GM19455 (cell line): Measurements from ENCODE around the gene CSPG4.
"Not testable (repeated sequence)": the region's sequence is repeated elsewhere in the genome, so short reads cannot be mapped to it uniquely, and the experiment has no call there.

Source experiments
- ATAC-seq: cut with Tn5 transposase; IDR thresholded peaks from one replicate; pipeline ENCODE4 v1.9.1; 2021; ENCODE audit not compliant: unreplicated experiment

The CSPG4 gene

DNA sequence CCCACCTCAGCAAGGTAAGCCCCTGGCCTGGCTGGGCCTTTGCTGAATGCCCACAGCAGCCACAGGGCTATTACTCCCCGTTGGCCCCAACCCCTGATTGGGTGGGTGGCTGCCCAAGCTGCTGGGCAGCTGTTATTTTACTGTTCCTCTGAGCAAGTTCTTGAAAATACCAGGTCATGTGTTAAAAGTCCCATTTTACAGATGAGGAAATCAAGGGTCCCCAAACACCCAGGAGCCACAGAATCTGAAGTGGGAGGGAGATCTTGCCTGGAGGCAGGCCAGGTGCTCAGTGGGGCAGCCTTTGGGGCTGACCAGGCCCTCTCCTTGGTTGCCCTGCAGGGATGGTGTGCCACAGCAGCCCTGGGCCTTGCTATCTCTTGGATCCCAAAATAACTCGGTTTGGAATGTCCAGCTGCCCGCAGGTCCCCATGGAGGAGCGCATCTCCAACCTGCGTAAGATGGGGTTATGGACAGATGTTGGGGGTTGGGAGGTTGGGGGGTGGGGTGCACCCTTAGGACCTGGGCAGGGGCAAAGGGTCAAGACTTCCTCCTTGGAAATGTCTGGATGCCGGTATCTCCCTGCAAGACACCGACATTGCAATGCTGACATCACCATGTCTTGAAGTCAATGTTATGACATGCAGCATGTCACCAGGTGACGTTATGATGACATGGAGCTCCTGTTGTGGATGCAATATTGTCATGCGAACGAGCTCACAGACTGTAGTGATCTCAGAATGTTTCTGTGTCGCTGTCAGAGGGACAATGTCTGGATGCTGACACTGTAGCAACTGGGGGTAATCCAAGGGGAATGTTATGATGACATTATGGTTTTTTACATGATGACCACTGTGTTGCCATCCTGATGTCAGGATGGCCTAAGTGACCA lies 13.3 kb upstream of the CSPG4 start:
- no peak for ATAC-seq

DNA sequence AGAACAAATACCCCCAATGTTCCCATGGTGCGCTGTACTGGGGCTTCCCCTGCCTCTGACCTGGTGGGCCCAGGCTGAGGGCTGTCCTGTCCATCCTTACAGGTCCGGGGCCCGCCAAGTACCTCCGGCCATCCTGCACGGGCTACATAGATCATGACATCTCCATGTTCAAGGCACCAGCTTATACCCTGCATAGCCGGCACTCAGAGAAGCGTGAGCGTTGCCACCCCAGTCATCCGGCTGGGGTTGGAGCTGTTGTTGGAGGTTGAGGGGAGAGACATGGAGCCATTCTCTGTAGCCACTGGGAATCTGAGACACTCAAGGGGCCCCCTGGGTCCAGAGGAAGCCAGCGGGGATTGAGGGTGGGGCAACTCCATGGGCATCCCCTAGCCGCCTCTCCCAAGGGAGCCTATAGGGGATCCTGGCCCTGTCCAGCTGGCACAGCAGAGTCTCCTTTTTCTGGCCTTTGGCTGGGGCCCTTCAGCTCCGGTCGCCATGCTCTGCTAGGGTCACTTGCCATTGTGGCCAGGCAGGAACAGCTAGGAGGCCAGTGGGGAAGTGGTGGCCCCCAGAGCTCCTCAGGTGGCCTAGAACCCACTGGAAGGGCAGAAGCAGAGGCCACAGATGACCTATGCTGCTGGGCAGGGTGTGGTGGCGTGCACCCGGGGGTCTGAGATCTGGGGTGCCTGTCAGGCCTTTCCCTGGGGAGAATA lies 12.5 kb upstream of the CSPG4 start:
- no peak for ATAC-seq

DNA sequence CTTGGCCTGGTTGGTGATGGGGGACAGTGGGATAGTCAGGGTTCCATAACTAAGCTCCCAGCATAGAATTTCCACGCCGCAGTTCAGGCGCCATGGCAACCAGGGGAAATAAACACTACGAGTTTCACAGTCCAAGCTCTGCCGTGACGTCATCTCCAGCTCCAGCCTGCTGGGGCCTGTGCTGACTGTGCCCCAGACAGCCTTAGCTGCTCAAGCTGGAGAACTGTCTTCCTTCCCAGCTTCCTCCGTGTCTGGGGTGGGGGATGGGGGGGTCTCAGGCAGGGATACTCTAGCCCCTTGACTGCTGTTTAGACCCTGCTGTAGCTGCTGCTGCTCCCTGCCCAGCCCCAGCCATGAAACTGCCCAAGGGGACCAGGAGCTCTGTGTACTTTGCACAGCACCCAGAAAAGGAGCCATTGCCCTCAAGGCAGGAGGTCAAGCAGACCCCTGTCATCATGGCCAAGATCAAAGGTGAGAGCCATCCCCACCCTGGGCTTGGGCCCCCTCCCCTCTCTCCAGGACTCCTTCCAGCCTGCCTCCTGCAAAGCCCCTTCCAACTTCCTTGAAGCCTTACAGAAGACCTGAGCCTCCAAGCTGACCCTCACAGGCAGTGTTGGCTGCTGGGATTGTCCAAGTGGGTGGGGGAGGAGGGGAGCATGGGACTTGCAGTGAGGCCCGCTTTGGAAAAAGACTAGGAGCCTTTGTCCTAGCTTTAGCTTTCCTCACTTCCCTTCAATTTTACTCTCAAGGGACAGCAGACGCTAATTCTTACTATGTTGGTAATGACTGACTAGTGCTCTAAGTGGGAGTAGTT lies 11.4 kb upstream of the CSPG4 start:
- ATAC-seq = no peak

DNA sequence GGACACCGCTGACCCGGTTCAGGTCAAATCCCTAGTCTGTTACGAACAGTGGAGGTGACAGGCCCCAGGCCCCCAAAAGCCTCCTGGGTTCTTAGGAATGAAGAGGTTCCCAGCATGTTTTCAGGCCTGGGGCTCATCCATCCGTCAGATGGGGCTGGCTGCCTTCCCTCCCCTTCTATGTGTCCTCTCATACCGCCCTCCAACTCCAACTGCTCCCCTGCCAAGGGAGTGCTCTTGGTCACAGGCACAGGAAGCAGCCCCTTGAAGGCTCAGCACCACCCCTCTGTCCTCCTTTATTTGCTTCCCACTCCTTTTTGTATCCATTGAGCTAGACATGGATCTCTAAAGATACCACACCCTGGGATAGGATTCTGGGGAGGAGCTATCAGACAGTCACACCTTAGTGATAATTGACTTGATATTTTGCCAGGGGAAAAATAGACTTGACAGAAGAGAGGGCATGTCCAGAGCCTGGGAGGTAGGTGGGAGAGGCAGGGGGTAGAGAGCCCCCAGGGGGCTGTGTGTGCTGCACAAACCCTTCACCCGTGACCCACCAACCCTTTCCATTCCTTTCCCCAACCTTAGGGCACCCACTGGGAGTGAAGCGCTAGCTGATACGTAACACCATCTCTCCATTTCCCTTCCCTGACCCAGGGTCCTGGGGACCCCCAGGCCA lies 10.7 kb upstream of the CSPG4 start:
- no peak for ATAC-seq

DNA sequence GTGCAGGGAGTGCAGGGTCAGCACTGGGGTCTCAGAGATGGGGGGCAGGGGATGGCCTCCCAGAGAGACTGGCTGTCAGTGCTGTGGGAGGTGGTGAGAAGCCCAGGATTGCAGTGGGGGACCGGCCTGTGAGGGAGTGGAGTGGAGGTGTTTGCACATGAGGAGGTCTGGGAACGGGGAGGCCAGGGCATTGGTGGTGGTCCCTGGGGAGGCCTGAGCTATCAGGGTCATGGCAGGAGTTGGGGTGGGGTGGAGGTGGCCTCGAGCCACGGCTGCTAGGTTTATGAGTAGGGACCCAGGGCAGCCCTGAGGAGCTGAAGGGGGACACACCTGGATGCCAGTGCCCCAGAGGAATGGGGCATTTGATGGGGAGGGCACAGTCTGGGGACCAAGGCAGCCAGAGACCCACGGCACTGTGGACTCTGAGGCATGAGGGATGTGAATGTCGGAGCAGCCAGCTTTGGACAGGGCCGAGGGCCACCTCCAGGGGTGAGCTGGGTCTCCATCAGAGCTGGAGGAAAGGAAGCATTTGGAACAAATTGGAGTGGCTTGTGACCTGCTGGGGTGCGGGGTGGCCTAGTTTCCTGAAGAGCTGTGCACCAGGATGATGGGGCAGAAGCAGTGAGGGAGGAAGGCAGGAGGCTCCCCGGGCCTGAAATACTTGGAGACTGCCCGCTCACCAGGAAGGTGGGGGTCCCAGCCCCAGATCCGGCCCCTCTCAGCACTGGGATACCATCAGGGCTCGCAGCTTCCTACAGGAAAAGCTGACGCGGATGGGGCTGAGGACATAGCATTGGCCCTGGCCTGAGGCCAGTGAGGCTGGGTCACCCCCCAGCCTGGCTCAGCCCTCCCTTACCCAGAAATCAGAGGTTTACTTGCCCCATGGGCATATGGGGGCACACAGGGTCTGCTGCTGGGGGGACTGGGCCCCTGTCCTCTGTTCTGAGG lies 9.5 kb upstream of the CSPG4 start:
- no peak for ATAC-seq

DNA sequence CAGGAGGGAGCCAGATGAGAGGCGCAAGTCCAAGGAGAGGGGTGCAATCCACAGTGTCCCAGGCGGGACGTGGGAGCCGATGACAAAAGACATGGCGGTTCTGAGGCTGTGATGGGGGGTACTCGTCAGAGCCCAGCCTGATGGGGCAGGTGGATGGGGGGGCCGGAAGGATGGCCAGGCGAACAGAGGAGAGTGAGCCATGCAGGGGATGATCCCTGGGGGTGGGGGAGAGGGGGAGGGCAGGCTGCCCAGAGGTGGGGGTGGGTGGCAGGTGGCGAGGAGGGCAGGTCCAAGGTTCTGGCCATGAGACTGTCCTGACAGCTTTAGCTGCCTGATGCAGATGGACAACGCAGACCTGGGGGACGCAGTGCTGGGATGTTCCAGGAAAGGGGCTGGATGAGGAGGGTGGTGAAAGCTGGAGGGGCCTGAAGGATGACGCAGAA lies 8.9 kb upstream of the CSPG4 start:
- no peak for ATAC-seq

DNA sequence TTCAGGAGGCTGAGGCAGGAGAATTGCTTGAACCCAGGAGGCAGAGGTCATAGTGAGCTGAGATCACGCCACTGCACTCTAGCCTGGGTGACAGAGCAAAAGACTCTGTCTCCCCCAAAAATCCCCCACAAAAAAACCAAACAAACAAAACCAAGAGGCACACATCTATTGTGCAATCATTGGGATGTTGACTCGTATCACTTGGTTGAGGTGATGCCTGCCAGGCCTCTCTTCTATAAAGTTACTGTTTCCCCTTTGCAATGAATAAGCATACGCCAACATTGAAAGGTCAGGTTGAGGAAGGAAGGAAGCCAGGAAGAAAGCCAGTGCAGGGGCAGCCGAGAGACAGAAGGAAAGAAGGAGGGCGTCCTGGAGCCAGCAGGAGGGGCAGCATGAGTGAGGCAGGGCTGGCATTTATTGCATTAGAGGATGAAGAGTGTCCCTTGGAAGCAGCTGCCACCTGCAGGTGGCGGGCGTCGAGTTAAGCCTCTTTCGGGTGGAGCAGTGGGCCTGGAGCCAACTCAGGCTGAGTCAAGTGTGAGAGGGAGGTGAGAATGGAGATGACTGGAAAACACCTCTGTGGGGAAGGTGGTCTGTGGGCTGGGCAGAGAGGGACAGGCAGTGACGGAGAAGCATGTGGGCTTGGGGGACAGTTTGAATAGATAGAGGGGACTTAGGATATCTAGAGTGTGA lies 8.3 kb upstream of the CSPG4 start:
- no peak for ATAC-seq

DNA sequence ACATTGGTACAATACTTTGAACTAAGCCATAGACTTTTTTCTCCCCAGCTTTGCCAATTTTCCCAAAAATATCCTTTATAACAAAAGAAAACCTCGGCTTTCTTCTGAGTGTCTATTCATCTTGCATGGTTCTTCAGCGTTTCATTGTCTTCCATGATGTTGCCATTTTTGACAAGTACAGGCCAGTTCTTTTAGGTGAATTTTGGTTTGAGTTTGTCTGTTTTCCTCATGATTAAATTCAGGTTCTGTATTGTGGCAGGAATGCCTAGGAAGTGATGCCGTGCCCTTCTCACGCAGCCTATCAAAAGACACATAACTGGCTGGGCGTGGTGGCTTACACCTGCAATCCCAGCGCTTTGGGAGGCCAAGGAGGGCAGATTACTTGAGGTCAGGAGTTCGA lies 7.6 kb upstream of the CSPG4 start:
- ATAC-seq = no peak

DNA sequence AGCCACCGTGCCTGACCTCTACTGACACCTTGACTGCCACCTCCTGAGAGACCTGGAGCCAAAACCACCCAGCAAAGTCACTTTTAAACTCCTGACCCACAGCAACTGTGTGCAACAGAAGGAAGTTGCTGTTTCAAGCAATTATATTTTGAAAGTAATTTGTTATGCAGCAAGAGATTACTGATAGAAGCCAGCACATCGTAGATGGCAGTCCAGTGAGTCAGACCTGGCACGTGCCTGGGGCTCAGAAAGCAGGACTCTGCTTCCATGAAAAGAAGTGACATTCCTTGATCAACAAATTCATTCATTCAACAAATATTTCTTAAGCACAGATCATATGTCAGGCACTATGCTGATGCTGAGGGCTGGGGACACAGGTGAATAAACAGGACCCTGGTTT lies 5.7 kb upstream of the CSPG4 start:
- no peak for ATAC-seq

DNA sequence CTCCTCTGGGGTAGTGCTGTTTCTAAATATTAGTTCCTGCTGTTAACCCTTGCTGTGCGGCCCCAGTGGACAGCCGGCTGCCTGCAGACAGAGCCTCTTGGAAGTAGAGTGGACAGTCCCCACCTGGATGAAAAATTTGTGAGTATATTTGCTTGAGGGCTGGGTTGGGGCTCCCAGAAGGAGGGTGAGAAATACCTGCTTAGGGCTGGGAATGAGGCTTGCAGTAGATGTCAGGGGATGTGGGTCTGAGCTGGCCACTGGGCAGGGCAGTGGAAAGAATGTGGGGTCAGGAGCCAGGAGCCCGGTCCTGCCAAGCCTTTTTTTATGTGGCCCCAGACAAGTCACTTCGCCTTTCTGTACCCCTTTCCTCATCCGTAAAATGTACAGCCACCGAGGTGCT lies 4.4 kb upstream of the CSPG4 start:
- not testable (repeated sequence) for ATAC-seq

DNA sequence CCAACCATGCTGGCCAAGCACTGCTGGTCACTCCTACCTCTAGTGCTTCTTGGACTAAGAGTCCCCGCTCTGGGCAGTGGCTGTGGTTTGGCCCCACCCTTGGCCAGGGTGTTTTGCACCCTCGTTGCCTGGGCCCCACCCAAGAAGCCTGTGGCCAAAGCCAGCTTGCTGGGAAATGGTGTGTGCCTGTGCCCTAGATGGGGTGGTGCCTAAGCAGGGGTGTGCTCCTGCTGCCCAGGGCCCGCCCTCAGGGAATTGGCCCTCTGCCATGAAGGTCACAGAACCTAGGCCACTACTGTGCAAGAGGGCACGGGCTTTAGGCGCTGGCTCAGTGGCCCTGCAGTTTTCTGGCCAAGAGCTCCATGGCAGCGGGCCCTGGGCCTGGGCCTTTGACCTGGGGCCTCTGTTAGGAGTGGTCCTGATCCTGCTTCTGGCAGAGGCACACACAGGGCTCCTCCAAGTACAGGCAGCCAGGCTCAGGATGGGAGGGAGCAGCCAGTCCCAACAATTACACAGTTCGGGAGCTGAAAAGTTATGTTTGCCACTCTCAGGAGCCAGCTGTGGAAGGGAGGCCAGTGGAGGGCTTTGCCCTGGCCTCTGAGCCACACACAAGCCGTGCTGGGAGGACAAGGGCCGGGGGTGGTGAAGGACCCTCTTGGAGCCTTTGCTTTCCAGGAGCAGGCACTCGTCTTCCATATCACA lies 3.8 kb upstream of the CSPG4 start:
- not testable (repeated sequence) for ATAC-seq

DNA sequence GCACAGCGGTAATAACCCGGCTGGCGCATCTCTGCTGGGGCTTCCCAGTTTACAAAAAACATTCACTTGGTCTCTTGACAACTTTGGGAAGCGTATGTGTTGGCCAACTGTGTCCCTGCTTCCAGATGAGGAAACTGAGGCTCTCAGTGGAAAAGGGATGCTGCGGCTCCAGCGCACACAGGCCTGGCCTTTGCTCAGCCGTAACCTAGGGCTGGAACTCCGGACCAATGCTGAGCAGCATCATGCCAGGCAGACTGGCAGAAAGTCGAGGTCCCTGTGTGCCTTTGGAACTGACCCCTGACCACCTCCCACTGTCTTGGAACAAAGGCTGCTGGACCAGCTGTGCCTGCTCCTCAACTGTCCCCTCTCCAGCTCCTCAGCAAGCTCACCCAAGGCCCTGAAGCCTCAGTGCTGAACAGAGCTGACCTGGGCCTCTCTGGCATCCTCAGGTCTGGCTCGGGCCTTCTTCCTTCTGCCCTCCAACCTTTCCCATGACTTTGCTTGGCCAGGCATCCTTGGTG lies 2.7 kb upstream of the CSPG4 start:
- ATAC-seq = not testable (repeated sequence)

DNA sequence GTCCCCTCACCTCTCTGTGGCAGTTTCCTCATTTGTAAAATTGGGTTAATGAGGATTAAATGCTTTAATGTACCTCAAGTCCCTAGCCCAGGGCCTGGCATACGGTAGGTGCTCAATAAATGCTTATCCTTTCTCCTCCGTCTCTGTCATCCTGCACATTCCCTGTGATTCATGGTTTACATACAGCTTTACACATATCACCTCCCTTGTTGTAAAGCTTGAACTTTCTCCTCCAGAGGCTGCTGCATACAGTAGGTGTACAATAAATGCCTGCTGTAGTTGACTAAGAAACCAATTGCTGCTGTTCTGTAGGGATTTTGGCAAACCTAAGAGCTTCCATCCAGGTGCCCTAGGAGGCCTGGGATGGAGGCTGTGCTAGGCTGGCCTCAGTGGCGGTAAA lies 1.5 kb upstream of the CSPG4 start:
- ATAC-seq = no peak

DNA sequence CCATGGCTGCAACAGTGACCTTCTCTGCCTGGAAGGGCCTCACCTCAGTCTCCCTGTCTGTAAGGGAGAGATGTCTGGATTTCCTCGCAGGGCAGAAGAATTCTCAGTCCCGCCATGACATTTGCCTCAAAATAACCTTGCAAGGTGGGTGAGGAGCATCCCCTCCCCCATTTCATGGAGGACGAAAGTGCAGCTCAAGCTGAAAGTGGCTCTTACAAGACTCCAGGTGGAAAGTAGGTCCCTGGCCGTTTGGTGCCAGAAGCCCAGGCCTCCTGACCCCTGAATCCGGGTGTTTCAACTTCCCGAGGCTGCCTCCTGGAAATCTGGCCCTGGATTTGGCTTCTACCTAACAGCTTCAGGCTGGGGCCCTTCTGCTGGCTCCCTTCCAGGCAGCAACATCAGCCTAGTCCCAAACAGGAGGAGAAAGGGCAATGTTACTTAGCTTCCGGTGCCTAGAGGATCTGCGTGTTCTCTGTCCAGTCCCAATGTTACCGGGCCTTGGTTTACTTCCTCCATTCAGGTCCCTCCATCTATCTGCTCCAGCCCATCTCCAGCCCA lies 769 bp upstream of the CSPG4 start:
- no peak for ATAC-seq

DNA sequence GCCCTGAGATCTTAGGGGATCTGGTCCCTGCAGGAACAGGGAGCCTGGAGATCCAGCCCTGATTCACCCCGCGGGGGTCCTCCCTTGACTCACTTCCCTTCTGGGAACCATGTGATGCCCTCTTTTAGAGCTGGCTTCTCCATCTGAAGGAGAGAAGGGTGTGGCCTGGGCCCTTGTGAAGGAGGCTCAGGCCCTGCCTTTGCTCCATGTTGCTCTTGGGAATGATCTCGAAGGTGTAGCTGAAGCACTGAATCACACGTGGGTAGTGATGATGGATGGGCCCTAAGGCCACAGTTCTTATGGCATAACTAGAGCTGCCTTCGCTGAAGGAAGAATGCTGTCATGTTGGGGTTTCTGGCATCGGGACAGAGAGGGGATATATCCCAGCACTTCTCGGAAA lies 1.2 kb downstream of the CSPG4 start:
- not testable (repeated sequence) for ATAC-seq

DNA sequence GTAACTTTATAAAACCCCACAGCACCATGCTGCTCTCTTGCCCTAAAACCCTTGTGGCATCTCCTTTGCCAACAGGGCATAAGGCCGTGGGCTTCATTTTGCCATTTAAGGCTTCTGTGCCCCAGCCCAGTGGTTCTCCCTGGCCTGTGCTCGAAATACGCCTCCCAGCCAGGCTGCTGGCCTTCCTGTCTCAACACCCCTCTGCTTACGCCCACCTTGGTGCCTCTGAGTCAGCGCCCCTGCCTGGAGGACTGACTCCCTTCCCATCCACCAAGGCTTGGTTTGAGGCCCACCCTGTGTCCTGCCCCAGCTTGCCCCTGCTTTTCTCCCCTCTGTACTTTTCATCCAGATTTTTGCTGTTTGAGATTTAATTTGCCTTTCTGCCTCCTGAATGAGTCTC lies 1.8 kb downstream of the CSPG4 start:
- not testable (repeated sequence) for ATAC-seq

DNA sequence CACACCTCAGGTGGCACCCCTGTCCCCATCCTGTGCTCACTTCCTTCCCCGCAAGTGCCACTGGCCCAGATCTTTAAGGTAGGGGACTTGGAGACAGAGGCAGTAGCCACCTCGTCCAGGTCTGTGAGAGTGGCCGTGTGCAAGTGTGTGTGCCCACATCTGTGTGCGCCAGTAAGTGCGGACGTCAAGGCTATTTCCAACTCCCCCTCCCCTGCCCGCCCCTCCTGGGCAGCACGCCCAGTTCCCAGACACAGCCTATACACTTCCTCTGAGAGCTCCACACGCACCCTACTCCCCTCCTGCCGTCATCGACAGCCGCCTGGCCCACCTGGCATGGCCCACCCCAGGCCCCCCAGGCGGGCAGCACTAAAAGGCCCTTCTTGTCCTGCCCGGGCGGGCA lies 3.2 kb downstream of the CSPG4 start:
- ATAC-seq = not testable (repeated sequence)

DNA sequence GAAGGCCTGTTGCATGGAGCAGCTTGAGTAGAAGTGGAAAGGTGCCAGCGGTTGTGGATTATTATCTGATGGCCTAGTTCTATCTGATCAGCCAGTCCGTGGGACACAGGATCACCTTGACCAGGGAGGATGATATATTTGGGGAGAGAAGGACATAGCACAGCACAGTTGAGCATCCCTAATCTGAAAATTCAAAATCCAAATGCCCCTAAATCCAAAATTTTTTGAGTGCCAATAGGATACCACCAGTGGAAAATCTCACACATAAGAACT lies 6.0 kb downstream of the CSPG4 start:
- no peak for ATAC-seq
